Esophagus squamous epithelium (tissue), 4 donors: ENCODE data around the gene C17orf67.

Source experiments
- CTCF ChIP-seq, 6 experiments: fragments of 450-650 bp in 4 of 6; fragments of 200-600 bp in 2 of 6; sonication (generic) in 2 of 6; IDR thresholded peaks; one replicate each; pipeline ENCODE4 v1.5.1; 2016 to 2019; ENCODE audit warnings: antibody characterized with exemption in 6 of 6, mild to moderate bottlenecking in 4 of 6, moderate library complexity in 4 of 6
- POLR2A ChIP-seq, 4 donors: fragments of 450-650 bp; IDR thresholded peaks; one replicate each; pipeline ENCODE4 v1.6.1; 2017; ENCODE audit warnings: antibody characterized with exemption in 4 of 4, mild to moderate bottlenecking in 4 of 4, moderate library complexity in 3 of 4

DNA sequence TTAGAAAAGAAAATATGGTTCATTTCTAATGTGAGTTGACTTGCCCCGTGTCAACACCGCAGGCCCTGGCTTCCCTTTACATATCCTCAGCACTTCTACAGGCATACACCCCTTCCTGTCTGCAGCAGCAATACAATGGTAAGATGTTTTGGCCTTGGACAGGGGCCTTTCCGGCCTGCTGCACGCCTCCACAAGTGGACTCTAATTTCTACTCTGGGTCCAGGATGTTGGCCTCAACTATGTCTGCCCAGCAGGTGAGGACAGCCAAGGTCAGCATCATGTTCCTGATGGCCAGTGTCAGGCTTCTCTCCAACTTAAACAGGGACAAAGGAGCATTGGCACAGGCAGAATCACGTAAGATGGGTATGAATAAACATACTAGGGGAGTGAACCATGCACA is 11.0 kb downstream of the C17orf67 start:
- no peak for TF ChIP-seq CTCF (IDR thresholded peaks at IDR 0.05)
- no peak for TF ChIP-seq POLR2A (IDR thresholded peaks at IDR 0.05)
